Prostate gland (tissue), 2 donors: Measurements from ENCODE around the gene EPYC. TPM values are rescaled to one million over a fixed set of nuclear protein-coding genes. Genes with fewer than 3 reads are reported as not detected.

ENCODE experiments used
- DNase-seq: peaks from one replicate; pipeline ENCODE4 v3.0.0-alpha.2; 2019; ENCODE audit warnings: low spot score
- H3K27ac ChIP-seq, 2 donors: fragments of 200-600 bp; sonication (generic); 2 replicates each; pipeline ENCODE4 v1.5.1; 2017 to 2019
- H3K27me3 ChIP-seq: fragments of 200-600 bp; sonication (generic); replicated peaks from 2 replicates; pipeline ENCODE4 v1.5.1; 2019; ENCODE audit not compliant: insufficient read depth
- H3K36me3 ChIP-seq, 2 donors: fragments of 200-600 bp; sonication (generic); 1 replicate in 1 of 2; 2 replicates in 1 of 2; pipeline versions ENCODE4 v1.5.1 to v1.8.1; 2017 to 2019
- H3K4me1 ChIP-seq: fragments of 200-600 bp; sonication (generic); replicated peaks from 2 replicates; pipeline ENCODE4 v1.5.1; 2019
- H3K4me3 ChIP-seq, 2 donors: fragments of 200-600 bp; sonication (generic); 2 replicates each; pipeline ENCODE4 v1.5.1; 2017 to 2019
- H3K9me3 ChIP-seq: fragments of 200-600 bp; sonication (generic); 2 replicates; pipeline ENCODE4 v1.5.1; 2017
- CTCF ChIP-seq, 4 experiments: fragments of 200-600 bp in 2 of 4; fragments of 450-650 bp in 2 of 4; sonication (generic) in 2 of 4; IDR thresholded peaks; 1 replicate in 3 of 4; 2 replicates in 1 of 4; pipeline ENCODE4 v1.5.1; 2016 to 2019; ENCODE audit warnings: antibody characterized with exemption in 4 of 4, mild to moderate bottlenecking in 2 of 4, moderate library complexity in 2 of 4
- POLR2A ChIP-seq: fragments of 450-650 bp; IDR thresholded peaks from one replicate; pipeline ENCODE4 v1.6.1; 2016; ENCODE audit warnings: antibody characterized with exemption, mild to moderate bottlenecking
- POLR2AphosphoS5 ChIP-seq: sonication (generic); formaldehyde crosslinking; IDR thresholded peaks from one replicate; pipeline ENCODE4 v1.6.1; 2017; ENCODE audit warnings: antibody characterized with exemption
- WGBS: methylation state at CpG from one replicate; pipeline ENCODE4 v1.1.5; 2018; 5-methylcytosine and 5-hydroxymethylcytosine counted together
- intact Hi-C: fragments of 100-400 bp; cut with DNase I; formaldehyde crosslinking; loops from one replicate; pipeline ENCODE4 v1.14.2; 2022
- total RNA-seq, 2 donors: library from RNA; depleted of rRNA; stranded (reverse); fragments of >200 nt; gene quantifications; one replicate each; pipeline ENCODE4 v1.1.0, GENCODE V29; 2016

The EPYC gene
- total RNA-seq, 2 donors from 2014 or later, result not detected

DNA sequence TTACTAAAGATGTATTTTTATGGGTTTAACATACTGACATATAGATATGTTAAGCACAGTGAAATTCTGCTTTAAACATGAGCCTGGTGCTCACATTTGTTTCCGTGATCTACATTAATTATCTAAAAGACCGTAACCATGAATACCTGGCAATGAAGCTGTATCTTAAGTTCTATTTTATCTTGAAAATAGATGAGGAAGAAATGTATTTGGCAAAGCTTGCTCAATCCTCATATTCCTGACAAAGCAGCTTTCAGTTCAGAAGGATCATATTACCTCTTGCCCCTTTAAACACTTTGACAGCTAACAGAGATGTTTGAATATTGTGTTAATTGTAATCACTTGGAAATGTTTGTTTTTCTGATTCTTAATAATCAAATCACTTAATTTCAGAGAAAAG lies 9.8 kb downstream of the EPYC start:
- H3K4me1 ChIP-seq, result no peaks in the 10 kb centered on the region
- no peak overlapping the region for H3K27ac ChIP-seq
- no peak overlapping the region for H3K4me3 ChIP-seq
- no peaks in the 10 kb centered on the region for H3K27me3 ChIP-seq
- TF ChIP-seq POLR2A, result no peak
- TF ChIP-seq CTCF (IDR thresholded peaks at IDR 0.05), result no peak
- TF ChIP-seq POLR2AphosphoS5, result no peak
- no peaks in the 10 kb centered on the region for H3K9me3 ChIP-seq
- WGBS, result 32% methylated on average over 2 of the region's 2 CpGs
- no peak for DNase-seq
- intact Hi-C loops, result no loop called here
- H3K36me3 ChIP-seq, result no peaks in the 10 kb centered on the region

DNA sequence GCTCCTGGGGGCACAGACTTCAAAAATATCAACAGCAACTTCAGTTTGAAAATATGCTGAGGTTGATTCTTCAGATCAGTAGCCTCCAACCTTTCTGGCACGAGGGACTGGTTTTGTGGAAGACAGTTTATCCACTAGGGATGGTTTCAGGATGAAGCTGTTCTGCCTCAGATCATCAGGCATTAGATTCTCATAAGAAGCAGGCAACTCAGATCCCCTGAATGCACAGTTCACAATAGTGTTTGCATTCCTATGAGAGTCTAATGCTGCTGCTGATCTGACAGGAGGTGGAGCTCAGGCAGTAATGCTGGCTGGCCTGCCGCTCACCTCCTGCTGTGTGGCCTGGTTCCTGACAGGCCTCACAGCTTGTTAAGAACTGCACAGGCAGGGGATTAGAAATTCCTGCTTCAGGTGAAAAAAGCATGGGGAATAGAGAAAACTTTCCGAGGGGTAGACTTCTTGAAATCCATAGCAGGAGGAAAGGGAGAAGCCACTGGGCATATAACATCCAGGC lies 12.8 kb downstream of the EPYC start:
- 91% methylated on average over 3 of the region's 3 CpGs for WGBS
- no peak for TF ChIP-seq POLR2AphosphoS5
- no peak for TF ChIP-seq POLR2A
- no peak for TF ChIP-seq CTCF (IDR thresholded peaks at IDR 0.05)
- H3K36me3 ChIP-seq, result no peaks in the 10 kb centered on the region
- H3K9me3 ChIP-seq, result no peaks in the 10 kb centered on the region
- H3K27me3 ChIP-seq, result no peaks in the 10 kb centered on the region
- H3K4me1 ChIP-seq, result no peaks in the 10 kb centered on the region
- no peak overlapping the region for H3K27ac ChIP-seq
- no peak overlapping the region for H3K4me3 ChIP-seq
- no peak for DNase-seq
- intact Hi-C loops, result no loop called here

GRCh38 chr12:90990611-90991010 lies 14.2 kb downstream of the EPYC start:
- Histone ChIP-seq H3K4me3 (no peak overlapping the region), H3K36me3 (no peaks in the 10 kb centered on the region), H3K4me1 (no peaks in the 10 kb centered on the region), H3K9me3 (no peaks in the 10 kb centered on the region), H3K27me3 (no peaks in the 10 kb centered on the region), H3K27ac (no peak overlapping the region)
- intact Hi-C loops, result no loop called here
- WGBS, result 61% methylated on average over 3 of the region's 3 CpGs
- no peak for TF ChIP-seq POLR2A
- TF ChIP-seq POLR2AphosphoS5, result no peak
- TF ChIP-seq CTCF (IDR thresholded peaks at IDR 0.05), result no peak
- DNase-seq, result no peak

DNA sequence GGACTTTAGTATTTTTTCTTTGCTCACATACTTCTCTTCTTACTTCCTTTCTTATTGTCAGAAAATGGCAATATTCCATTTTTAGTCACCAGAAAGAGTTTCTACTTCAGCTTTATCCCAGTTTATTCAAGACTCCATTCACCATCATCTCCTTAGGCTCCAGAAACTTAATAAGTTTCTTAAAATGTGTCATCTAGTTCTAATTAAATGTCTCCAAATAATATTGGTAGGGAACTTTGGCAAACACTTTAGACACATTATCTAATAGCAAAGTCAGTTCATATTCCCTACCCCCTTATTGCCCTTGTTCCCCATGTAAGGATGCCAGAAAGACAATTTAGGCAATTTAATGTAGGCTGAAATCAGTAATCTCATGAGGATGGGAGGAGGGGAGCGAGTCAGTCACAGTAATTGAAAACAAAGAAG lies 15.1 kb downstream of the EPYC start:
- intact Hi-C loops, result no loop called here
- H3K4me3 ChIP-seq, result no peak overlapping the region
- no peaks in the 10 kb centered on the region for H3K27me3 ChIP-seq
- no peak for TF ChIP-seq POLR2AphosphoS5
- no peak for TF ChIP-seq CTCF (IDR thresholded peaks at IDR 0.05)
- TF ChIP-seq POLR2A, result no peak
- H3K27ac ChIP-seq, result no peak overlapping the region
- no peaks in the 10 kb centered on the region for H3K9me3 ChIP-seq
- DNase-seq, result no peak
- 84% methylated on average over 1 of the region's 1 CpG for WGBS
- H3K4me1 ChIP-seq, result no peaks in the 10 kb centered on the region
- H3K36me3 ChIP-seq, result no peaks in the 10 kb centered on the region

GRCh38 chr12:90987520-90987919 lies 17.3 kb downstream of the EPYC start:
- Histone ChIP-seq H3K4me3 (no peak overlapping the region), H3K27ac (no peak overlapping the region), H3K36me3 (no peaks in the 10 kb centered on the region), H3K27me3 (no peaks in the 10 kb centered on the region), H3K9me3 (no peaks in the 10 kb centered on the region), H3K4me1 (no peaks in the 10 kb centered on the region)
- intact Hi-C loops, result no loop called here
- no peak for DNase-seq
- TF ChIP-seq POLR2AphosphoS5, result no peak
- TF ChIP-seq CTCF (IDR thresholded peaks at IDR 0.05), result no peak
- TF ChIP-seq POLR2A, result no peak
- 100% methylated on average over 1 of the region's 1 CpG for WGBS
